Esophagus squamous epithelium (tissue), 4 donors: ENCODE data around the gene HTR2A.

Source experiments
- CTCF ChIP-seq, 6 experiments: fragments of 450-650 bp in 4 of 6; fragments of 200-600 bp in 2 of 6; sonication (generic) in 2 of 6; IDR thresholded peaks; one replicate each; pipeline ENCODE4 v1.5.1; 2016 to 2019; ENCODE audit warnings: antibody characterized with exemption in 6 of 6, mild to moderate bottlenecking in 4 of 6, moderate library complexity in 4 of 6
- POLR2A ChIP-seq, 4 donors: fragments of 450-650 bp; IDR thresholded peaks; one replicate each; pipeline ENCODE4 v1.6.1; 2017; ENCODE audit warnings: antibody characterized with exemption in 4 of 4, mild to moderate bottlenecking in 4 of 4, moderate library complexity in 3 of 4

GRCh38 chr13:46934749-46935148 lies 37.9 kb upstream of the HTR2A start:
- TF ChIP-seq CTCF (IDR thresholded peaks at IDR 0.05) (no peak), POLR2A (IDR thresholded peaks at IDR 0.05) (no peak)
